HG03439 (cell line): ENCODE measurements around the gene TSHZ1.
A peak's percentile ranks its signal among the peaks of the same experiment; 100 is the strongest.

Experiments used
- ATAC-seq: cut with Tn5 transposase; IDR thresholded peaks from one replicate; pipeline ENCODE4 v1.9.1; 2021; ENCODE audit warnings: mild to moderate bottlenecking, moderate library complexity; ENCODE audit not compliant: unreplicated experiment

TSHZ1 gene

DNA sequence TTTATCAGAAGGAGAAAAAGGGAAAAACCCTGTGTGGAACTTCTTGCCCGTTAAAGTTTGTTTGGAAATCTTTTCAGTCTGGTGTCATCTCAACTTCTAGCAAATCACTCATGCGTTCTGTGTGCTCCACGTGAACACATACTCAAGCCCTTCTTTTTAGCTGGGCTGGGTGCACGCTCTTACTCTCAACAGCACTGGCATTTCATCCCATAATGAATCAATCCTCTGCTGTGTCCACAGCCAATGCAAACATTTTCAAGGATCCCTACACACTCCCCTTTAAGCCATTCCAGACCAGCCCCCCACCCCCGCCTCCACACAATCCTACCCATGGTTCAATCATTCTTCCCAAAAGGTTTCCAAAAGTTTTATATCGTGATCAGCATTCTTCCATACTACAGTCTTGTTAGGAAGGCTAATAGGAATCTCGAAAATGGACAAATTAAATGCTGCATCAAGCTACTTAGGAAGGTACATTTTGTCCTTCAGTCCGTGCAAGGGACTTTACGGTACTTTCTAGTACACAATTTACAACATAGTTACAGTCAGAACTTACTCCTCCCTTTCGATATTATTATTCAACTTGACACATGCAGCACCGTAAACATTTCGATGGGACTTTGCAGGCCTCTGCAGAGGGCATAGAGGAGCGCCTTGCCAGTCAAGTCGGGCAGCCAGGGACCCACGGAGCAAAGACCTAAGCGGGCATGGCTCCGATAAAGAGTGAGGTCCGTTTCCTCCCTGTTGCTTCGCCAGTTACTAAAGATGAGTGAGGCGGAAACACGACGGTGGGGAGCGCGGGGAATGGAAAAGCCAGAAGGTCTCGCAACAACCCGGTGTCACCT lies 3.1 kb upstream of the TSHZ1 start:
- no peak for ATAC-seq

- peak; percentile 1 for ATAC-seq
Observed at GRCh38 chr18:75208155-75208835, 2.3 kb upstream of the TSHZ1 start.

- ATAC-seq, result no peak
Observed at GRCh38 chr18:75208836-75209128, 1.8 kb upstream of the TSHZ1 start.

GRCh38 chr18:75209129-75209950 lies 1.3 kb upstream of the TSHZ1 start, which contains the start of gene PTGR3:
PTGR3 (minus strand) TSS chr18:75209139; CDS start chr18:75209058, 81 bp downstream.
- ATAC-seq, result peak; percentile 47

DNA sequence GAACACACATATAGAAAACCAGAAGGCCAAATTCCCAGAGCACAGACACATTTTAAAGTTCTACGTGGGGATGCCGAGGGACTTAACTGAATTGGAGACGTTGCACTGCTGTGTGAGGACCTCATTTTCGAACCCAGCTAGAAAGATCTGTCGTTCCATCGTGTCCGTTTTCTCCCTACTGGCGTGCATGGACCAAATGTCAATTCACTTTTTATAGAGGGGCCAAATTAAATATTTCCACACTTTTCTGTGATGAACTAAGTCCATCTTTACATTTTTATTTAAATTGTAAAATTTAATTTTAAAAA lies 692 bp upstream of the TSHZ1 start:
- ATAC-seq, result no peak

DNA sequence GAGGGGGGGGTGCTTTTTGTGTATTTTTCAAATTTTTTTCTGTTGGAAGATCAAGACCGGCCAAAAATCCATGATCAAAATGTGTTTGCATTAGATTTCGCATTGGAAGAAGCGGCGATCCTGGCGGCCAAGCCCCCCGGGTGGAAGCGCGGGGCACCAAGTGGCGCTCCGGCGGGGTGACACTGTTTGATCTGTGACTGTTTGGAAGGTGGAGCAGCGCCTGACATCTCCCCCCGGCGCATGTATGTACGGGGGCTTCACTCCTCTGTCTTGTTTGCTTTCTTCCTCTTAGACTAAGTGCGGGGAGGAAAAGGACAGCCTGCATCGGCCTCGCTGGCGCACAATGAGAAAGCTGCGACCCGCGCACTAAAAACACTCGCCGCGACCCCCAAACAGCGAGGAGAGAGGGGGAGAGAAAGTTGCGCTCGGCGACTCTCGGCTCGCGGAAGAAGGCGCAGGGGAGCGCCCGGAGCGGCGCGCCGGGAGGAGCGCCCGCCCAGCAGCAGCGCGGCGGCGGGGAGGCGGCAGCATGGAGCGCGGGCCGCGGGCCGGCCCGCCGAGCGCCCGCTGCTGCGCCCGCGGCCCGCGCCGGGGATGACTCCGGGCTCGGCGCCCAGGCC lies 515 bp downstream of the TSHZ1 start:
- no peak for ATAC-seq

GRCh38 chr18:75211626-75211952 lies 992 bp downstream of the TSHZ1 start:
- no peak for ATAC-seq

GRCh38 chr18:75211953-75212750 lies 1.6 kb downstream of the TSHZ1 start:
- ATAC-seq, result no peak

DNA sequence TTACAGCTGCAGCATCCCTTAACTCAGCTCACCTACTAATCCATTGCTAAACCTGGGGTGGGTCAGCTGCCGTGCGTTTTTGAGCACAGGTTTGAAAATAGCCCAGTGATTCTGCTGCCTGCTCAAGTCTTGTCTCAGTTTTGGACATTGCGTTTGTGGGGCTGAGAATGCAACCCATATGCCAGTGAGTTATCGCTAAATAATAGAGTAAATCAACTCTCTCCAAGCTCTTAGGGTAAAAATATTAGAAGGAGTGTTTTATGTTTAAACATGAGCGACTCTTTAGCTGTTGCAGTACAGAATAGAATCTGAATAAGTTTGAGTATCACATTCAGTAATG lies 2.1 kb downstream of the TSHZ1 start:
- no peak for ATAC-seq

DNA sequence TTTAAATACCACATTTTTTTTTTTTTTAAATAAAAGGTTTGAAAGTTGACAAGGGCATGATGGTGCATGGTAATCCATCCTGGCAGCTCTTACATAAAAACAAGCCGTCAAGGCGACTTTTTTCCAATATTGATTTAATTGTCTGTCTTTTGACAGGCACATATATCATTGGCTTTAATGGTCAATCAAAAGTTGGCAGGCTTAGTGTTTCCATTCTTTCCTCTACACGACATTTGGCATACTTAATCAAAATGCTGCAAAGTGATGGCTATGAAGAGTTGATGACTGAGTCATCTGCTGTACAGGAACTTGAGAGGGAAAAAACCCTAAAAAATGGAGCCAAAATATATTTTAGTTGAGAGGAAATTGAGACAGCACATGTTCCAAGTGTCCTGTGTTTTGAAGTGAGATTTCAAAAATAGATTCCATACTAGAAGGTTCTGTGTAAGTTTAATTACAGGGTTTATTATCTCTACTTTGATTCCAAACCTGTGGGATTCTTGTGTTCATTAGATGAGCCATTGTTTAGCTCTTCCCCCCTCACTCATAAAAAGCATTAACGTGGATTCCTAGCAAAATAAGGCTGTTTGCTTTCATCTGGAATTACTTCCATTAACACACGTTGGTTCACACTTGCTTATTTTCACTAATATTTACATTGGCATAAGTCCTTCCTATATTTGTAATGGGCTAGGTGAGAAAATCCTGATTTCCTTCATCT lies 3.2 kb downstream of the TSHZ1 start:
- ATAC-seq, result no peak

DNA sequence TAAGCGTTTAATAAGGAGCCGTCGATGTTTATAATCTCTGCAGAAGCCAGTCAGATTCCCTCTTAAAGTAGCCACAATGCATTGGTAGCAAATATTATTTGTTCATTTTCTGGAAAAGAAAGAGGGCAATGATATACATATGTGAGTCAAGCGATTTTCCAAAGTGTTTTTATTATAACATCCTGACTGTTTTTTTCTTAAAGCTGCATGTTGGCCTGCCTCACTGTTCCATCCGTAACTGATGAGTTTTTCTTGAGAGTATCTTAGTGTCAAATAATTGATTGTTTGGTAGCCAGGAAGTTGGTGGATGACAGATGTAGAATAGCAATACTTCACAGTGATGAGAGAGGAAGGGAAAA lies 3.7 kb downstream of the TSHZ1 start:
- no peak for ATAC-seq

DNA sequence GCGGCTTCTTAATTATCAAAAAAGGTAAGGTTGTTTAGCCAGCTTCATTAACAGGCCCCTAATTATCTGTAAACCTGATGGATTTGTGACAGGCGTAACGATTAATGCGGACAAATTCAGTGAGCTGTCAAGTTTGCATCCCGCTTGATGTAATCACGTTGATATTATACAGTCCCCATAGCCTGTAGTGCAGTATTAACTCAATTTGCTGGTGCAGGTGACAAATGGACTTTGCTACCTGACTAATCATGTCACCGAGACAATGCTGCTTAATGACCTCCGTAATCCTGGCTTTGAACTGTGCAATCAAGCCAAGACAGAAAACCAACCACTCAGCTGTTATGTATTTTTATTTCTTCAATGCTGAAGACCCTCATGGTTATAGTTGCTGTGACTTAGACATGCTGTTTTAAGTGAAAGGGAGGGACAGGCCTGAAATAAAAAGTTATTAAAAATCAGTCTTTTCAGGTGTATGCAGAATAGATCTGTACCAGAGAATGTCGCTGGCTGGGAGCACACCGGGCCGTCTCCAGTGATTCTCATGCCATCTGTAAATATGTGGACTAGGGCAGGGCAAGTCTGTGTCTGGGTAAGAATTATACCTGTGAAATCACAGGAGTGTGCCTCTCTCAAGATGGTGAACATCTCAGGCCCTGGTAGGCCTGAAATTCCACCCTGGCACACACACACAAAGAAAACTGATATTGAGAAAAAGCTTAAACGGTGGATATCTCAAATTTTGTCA lies 4.3 kb downstream of the TSHZ1 start:
- ATAC-seq, result no peak

- no peak for ATAC-seq
Observed at GRCh38 chr18:75215663-75216062, 5.1 kb downstream of the TSHZ1 start.

DNA sequence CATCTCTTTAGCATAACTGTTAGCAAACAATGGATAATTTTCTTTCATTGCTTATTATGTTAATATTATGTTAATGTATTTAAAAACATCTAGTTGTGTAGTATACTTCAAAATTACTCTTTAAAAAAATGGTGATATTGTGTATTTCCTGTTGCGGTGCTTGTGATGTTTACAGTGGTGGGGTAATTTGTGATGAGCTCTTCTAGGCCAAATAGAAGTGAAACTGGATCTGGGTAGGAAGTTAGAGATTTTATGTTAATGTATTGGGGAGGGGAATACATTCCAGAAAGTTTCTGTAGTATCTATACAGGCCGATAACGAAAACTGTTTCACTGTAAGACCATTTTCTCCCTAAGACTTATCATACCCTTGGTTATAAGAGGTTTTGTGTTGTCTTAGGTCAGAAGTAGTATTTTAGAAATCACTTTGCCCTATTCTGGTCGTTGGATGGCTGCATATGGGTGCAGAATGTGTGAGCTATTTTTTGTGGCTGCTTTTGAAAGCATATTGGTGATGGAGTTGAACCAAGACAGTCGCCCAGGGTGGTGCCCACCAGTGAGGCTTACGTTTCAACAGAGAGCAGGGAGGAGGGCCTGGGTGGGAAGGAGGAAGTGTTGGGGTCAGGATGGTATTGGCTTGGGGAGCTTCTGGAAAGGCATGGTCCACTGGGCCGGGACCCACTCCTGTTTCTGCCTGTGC lies 5.8 kb downstream of the TSHZ1 start:
- ATAC-seq, result no peak

DNA sequence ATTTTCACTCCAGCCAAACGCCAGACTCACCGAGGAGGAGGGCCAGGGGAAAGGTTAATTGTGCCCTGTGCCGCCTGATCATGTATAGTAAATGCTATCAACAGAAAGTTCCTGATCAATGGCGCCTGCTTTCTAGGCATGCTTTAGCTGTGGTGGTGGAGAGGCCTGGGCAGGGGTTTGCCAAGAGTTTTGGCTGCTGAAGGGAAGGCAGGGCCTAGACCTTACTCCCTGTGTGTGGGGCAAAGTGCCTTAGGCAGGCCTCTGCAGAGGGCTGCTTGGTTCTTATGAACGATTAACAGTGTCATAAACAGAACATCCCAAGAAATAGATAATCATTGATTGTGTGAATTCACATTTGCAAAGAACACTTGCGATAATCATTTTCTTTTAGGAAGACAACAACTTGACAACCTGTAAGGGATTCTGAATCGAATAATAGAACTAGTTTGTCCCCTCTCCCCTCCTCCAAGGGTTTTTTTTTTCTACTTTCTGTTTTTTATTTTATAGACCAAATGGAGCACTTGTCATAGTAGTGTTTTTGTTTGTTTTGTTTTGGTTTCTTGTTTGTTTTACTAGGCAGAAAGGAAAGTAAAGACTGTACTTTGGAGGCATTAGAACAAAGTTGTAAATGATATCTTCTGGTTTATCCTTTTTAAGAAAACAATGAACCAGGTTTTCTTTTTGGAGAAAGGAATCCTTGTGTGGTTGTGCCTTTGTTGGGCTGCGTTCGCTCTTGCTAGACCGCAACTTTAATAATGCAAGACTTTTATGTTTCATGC lies 6.5 kb downstream of the TSHZ1 start:
- ATAC-seq, result no peak

DNA sequence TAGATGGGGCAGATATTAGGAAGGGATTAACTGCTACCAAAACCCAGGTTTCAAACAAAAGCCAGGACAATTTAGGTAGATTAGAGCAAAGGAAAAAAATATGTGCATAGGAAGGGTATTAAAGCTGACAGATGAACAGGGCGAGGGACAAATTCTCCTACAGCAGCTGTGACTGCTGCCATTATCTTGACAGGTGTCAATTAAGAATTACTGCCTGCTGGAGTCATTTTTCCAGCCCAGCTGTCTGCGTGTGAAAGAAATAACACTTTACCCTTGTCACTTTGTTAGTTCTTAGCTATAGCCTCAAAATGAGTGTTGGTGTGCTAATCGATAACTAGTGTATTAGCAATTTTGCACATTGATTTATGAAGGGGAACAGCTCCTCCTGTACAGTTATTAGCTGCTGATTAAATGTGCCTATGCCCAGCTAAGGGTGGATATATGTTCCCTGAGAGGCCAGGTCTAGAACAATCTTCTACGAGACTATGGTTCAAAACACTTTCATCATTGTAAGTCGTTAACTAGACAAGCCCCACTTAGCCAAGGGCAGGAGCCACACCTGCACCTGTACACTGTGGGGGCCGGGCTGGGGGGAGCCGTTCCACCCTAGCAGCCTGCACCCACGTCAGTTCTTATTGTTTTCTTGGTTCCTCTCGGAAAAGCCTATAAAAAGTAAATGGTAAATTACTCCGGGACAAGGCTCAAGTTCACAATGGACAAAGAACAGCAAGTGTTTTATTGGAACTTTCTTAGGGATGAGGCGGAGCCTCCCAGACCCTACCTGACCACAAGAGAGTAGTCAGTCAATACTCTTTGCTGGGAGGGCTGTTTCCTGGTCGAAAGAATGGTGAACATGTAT lies 7.7 kb downstream of the TSHZ1 start:
- no peak for ATAC-seq

DNA sequence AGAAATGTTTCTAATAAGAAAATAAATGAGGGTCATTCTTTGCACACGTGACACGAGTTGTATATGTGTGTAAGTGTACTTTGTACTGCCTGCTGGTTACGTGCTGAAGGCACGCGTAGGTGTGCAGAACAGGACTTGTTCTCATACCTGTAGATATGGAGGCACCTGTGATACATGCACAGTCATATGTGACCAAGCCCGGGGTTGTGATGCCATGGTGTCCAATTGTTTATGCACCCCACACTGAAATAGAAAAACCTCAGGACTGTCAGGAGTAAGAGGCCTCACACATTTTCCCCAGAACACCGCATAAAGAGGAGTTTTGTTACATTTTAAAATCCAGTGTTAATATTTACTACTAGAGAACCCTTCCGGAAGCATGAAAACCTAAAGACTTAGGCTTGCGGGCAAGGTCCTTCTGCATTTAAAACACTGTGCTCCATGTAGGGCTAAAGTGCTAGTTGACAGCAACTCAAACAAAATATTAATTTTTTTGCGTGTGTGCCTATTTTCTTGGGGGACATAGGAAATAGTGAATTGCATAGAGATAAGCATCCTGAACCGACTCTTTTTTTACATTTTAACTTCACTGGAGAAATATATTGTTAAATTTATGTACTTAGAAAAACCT lies 9.3 kb downstream of the TSHZ1 start:
- no peak for ATAC-seq
